ENCODE data around the gene CDKN2AIP.
"Not testable (repeated sequence)": the region's sequence is repeated elsewhere in the genome, so short reads cannot be mapped to it uniquely, and the experiment has no call there.

CDKN2AIP gene

DNA sequence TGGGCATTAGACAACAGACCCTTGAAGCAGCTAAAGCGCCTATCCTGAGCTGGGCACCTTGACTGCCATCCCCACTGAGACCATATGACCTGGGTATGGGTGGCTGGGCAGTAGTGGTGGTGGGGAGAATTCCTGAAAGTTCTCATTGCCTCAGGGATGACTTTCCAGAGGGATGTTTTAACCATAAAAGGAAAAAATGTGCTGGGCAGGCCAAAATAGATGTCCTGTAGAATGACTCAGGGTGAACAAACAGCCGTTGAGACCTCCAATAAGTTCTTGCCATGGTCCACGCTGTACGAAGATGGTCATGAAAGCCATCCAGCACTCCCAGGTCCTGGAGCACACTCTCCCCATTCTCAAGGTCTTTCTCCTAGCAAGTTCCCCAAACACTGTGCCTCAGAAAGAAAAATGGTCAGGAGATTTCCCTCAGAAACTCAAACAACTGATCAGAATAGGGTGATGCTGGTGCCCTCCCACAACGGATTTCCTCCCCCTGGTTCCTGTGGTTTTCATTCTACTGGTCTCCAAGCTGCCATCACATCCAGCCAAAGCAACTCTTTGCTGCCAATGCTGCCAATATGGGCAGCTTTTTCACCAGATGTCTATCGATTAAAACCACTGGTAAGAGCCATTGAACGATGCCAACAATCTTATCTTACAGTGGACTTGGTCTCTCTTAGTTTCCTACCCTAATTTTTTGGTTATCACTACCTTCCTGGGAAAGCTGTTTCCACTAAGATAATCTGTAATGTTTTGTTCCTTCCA lies 11.2 kb downstream of the CDKN2AIP start:
- DNase-seq = no peak

DNA sequence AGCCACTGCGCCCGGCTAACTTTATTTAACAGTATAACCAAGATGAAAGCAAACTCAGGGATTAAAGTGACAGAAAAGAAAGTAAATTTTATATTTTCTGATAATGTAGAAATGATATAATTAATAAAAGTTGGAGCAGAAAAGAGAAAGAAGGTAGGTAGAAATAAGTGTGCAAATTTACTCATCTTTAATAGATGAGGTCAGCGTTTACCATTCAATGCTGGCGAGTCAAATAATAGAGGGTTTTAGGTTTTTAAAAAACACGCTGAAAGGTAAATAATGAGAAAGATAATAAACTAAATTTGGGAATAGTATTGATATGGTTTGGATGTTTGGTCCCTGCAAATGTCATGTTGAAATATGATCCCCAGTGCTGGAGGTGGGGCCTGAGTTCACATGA lies 13.6 kb downstream of the CDKN2AIP start:
- DNase-seq = no peak

DNA sequence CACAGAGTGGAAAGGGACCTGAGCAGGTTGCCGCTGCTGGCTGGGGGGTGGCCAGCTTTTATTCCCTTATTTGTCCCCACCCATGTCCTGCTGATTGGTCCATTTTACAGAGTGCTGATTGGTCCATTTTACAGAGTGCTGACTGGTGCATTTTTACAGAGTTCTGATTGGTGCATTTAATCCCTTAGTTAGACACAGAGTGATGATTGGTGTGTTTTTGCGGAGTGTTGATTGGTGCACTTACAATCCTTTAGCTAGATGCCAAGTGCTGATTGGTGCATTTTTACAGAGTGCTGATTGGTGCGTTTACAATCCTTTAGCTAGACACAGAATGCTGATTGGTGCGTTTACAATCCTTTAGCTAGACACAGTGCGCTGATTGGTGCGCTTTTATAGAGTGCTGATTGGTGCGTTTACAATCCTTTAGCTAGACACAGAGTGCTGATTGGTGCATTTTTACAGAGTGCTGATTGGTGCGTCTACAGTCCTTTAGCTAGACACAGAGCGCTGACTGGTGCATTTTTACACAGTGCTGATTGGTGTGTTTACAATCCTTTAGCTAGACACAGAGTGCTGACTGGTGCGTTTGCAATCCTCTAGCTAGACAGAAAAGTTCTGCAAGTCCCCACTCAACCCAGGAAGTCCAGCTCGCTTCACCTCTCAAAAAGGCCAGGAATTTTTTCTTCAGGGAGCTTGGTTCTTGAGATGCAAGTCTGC lies 19.6 kb downstream of the CDKN2AIP start:
- DNase-seq = not testable (repeated sequence)

DNA sequence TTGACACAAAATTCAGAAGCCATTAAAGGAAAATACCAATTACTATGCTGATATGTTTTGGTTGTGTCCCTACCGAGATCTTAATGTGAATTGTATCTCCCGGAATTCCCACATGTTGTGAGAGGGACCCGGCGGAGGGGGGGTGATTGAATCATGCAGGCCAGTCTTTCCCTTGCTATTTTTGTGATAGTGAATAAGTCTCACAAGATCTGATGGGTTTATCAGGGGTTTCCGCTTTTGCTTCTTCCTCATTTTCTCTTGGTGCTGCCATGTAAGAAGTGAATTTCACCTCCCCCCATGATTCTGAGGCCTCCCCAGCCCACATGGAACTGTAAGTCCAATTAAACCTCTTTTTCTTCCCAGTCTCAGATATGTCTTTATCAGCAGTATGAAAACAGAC lies 21.4 kb downstream of the CDKN2AIP start:
- DNase-seq = not testable (repeated sequence)

DNA sequence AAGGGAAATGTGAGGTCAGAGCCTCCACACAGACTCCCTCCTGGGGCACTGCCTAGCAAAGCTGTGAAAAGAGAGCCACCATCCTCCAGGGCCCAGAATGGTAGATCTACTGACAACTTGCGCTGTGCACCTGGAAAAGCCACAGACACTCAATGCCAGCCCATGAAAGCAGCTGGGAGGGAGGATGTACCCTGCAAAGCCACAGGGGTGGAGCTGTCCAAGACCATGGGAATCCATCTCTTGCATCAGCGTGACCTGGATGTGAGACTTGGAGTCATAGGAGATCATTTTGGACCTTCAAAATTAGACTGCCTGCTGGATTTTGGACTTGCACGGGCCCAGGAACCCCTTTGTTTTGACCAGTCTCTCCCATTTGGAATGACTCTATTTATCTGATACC lies 22.8 kb downstream of the CDKN2AIP start:
- DNase-seq = no peak

DNA sequence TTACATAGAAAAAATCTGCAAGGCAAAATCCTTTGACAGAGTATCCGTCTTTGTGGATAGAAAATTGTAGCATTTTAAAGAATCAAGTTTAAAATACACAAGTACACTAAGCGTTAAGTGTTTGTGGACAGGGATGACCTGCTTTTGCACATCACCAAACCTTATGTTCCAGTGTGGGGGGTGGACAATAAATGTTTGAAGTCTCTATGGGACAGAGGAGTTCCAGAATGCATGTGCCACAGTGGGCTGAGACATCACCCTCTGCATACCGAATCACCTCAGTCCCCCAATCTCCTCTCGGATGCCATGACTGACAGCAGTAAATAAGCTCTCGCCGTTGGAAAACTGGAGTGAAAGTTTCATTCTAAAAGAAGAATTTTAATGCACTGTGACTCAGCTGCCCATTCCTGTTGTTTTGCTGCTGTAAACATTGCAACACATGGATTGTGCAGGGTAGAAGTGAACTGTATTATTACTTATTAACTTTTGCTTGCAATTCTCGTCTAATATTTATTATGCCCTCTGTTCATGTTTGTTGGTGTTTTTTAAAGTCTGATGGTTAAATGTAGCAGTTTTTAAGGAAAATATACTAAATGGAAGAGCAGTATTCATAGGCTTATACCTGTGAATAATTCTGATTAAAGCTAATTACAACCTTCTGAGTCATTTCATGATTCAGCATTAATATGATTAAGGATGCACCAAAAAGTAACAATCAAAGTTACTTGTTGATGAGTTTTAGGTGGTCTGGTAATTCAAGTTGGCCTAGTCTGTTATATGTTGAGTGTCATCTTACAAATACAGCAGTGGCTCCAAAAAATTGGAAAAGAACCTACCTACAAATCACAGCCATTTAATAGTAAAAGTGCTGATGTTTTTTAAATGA lies 24.0 kb downstream of the CDKN2AIP start:
- no peak for DNase-seq

GRCh38 chr4:183469285-183469684 lies 24.8 kb downstream of the CDKN2AIP start:
- DNase-seq = no peak

- DNase-seq = no peak
Measured at GRCh38 chr4:183469936-183470335, 25.5 kb downstream of the CDKN2AIP start.

- no peak for DNase-seq
Measured at GRCh38 chr4:183470821-183471220, 26.4 kb downstream of the CDKN2AIP start.

GRCh38 chr4:183471946-183472708 lies 27.7 kb downstream of the CDKN2AIP start:
- DNase-seq = peak; percentile 87

- DNase-seq = no peak
Measured at GRCh38 chr4:183478123-183478522, 33.7 kb downstream of the CDKN2AIP start.

GRCh38 chr4:183478926-183479325 lies 34.5 kb downstream of the CDKN2AIP start:
- no peak for DNase-seq

DNA sequence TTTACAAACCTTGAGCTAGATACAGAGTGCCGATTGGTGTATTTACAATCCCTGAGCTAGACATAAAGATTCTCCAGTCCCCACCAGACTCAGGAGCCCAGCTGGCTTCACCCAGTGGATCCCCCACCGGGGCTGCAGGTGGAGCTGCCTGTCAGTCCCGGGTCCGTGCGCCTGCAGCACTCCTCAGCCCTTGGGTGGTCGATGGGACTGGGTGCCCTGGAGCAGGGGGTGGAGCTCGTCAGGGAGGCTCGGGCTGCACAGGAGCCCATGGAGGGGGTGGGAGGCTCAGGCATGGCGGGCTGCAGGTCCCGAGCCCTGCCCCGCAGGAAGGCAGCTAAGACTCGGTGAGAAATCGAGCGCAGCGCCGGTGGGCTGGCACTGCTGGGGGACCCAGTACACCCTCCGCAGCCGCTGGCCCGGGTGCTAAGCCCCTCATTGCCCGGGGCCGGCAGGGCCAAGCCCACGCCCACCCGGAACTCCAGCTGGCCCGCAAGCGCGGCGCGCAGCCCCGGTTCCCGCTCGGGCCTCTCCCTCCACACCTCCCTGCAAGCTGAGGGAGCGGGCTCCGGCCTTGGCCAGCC lies 38.2 kb downstream of the CDKN2AIP start:
- not testable (repeated sequence) for DNase-seq

DNA sequence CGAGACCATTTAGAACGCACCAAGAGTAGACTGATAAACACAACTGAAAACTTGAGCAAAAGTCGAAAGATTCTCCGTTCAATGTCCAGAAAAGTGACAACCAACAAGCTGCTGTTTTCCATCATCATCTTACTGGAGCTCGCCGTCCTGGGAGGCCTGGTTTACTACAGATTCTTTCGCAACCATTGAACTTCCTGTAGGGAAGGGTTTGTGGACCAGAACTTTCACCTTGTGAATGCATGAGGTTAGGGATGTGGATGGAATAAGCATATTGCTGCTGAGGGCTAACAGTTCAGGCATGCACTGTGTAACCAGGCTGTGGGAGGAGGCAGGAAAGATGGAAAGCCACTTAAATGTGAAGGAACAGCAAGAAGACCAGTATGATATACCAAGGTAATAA lies 39.6 kb downstream of the CDKN2AIP start:
- no peak for DNase-seq

GRCh38 chr4:183485411-183486160 lies 41.1 kb downstream of the CDKN2AIP start:
- DNase-seq = no peak

- no peak for DNase-seq
Measured at GRCh38 chr4:183492791-183493222, 48.4 kb downstream of the CDKN2AIP start.

DNA sequence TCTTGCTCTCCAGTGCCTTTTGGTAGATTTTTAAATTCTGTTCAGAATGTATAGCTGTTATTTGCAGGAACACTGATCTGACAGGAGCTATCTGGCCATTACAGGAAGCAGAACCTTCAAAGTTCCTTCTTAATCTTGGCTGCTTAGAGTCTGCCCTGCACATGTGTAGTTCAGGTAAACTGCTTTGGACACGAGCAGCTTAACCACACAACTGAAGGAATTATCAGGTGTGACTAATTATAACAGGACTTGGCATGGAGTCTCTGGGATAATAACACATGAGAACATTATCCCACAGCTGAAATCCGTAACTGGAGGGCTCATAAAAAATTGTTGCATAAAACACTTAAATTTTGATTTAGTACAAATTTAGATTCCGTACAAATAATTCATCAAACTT lies 48.8 kb downstream of the CDKN2AIP start:
- no peak for DNase-seq

- no peak for DNase-seq
Measured at GRCh38 chr4:183495184-183495583, 50.7 kb downstream of the CDKN2AIP start.
